T-helper 2 cell treated with Interferon-gamma antibody and Interleukin-4, amounts not matched to agents 5 μg/mL and 100 μg/mL, for 36 hours (primary cell): ENCODE results near the gene GPX4.

ENCODE experiments used
- DNase-seq: peaks from one replicate; pipeline ENCODE4 v3.0.0; 2021; ENCODE audit warnings: low spot score
- H3K27ac Mint-ChIP-seq: one replicate; pipeline ENCODE4 v1.8.0; 2021; ENCODE audit warnings: mild to moderate bottlenecking, mixed read lengths
- H3K27me3 Mint-ChIP-seq: one replicate; pipeline ENCODE4 v1.8.0; 2021; ENCODE audit warnings: low read depth, mixed read lengths
- H3K36me3 Mint-ChIP-seq: one replicate; pipeline ENCODE4 v1.8.0; 2021; ENCODE audit warnings: low read depth, mixed read lengths
- H3K4me1 Mint-ChIP-seq: one replicate; pipeline ENCODE4 v1.8.0; 2021; ENCODE audit warnings: low read depth, mixed read lengths
- H3K4me3 Mint-ChIP-seq: one replicate; pipeline ENCODE4 v1.8.0; 2022; ENCODE audit warnings: mild to moderate bottlenecking, moderate library complexity, mixed read lengths
- H3K9me3 Mint-ChIP-seq: one replicate; pipeline ENCODE4 v1.8.0; 2021; ENCODE audit warnings: mixed read lengths

The GPX4 gene

GRCh38 chr19:1151917-1152587 lies 48.3 kb downstream of the GPX4 start:
- Mint-ChIP-seq H3K27ac (no peak overlapping the region), H3K27me3 (no peaks in the 10 kb centered on the region), H3K4me1 (no peaks in the 10 kb centered on the region), H3K9me3 (no peaks in the 10 kb centered on the region), H3K4me3 (no peak overlapping the region), H3K36me3 (peaks cover 6% of the 10 kb centered on the region)
- no peak for DNase-seq

- Mint-ChIP-seq H3K9me3 (no peaks in the 10 kb centered on the region), H3K4me3 (no peak overlapping the region), H3K4me1 (no peaks in the 10 kb centered on the region), H3K27ac (no peak overlapping the region), H3K27me3 (no peaks in the 10 kb centered on the region), H3K36me3 (peaks cover 6% of the 10 kb centered on the region)
- no peak for DNase-seq
Measured at GRCh38 chr19:1153891-1154730, 50.3 kb downstream of the GPX4 start.

GRCh38 chr19:1154731-1155351 lies 51.0 kb downstream of the GPX4 start:
- DNase-seq = no peak
- Mint-ChIP-seq H3K36me3 (peaks cover 3% of the 10 kb centered on the region), H3K27ac (no peak overlapping the region), H3K9me3 (no peaks in the 10 kb centered on the region), H3K4me3 (no peak overlapping the region), H3K27me3 (no peaks in the 10 kb centered on the region), H3K4me1 (no peaks in the 10 kb centered on the region)

- no peaks in the 10 kb centered on the region for H3K9me3 Mint-ChIP-seq
- H3K36me3 Mint-ChIP-seq = peaks cover 3% of the 10 kb centered on the region
- H3K4me1 Mint-ChIP-seq = no peaks in the 10 kb centered on the region
- no peaks in the 10 kb centered on the region for H3K27me3 Mint-ChIP-seq
- H3K4me3 Mint-ChIP-seq = no peak overlapping the region
- no peak overlapping the region for H3K27ac Mint-ChIP-seq
- DNase-seq = no peak
Measured at GRCh38 chr19:1155352-1156304, 51.8 kb downstream of the GPX4 start.
